K562 (cell line): ENCODE results near the gene TTL. TPM values are rescaled to one million over a fixed set of nuclear protein-coding genes. Genes with fewer than 3 reads are reported as not detected.
A peak's percentile ranks its signal among the peaks of the same experiment; 100 is the strongest.

Experiments used
- ESRRB ChIP-seq: fragments of 250-450 bp; sonication (Bioruptor Pico); IDR thresholded peaks from 2 replicates; pipeline ENCODE4 v1.5.0; 2020; ENCODE audit warnings: mild to moderate bottlenecking, moderate library complexity, borderline replicate concordance
- KAT8 ChIP-seq: fragments of 450-650 bp; IDR thresholded peaks from 2 replicates; pipeline ENCODE4 v1.6.1; 2016; ENCODE audit warnings: low read depth, mild to moderate bottlenecking
- MGA ChIP-seq: fragments of 450-650 bp; IDR thresholded peaks from 2 replicates; pipeline ENCODE4 v1.6.1; 2016; ENCODE audit warnings: mild to moderate bottlenecking, moderate library complexity
- NR1H2 ChIP-seq: sonication (generic); formaldehyde crosslinking; IDR thresholded peaks from 2 replicates; pipeline ENCODE4 v1.4.0; 2020; ENCODE audit warnings: mild to moderate bottlenecking, missing genetic modification reagents
- ZNF407 ChIP-seq: fragments of 450-650 bp; IDR thresholded peaks from 2 replicates; pipeline ENCODE4 v1.6.1; 2016; ENCODE audit warnings: low read depth
- polyA plus RNA-seq, 8 experiments: library from polyadenylated mRNA; depleted of rRNA in 4 of 8; stranded (reverse) in 5 of 8; unstranded in 3 of 8; fragments of >200 nt; fragmentation: Nextera tagmentation in 2 of 8; fragmentation: Illumina TruSeq in 1 of 8; extraction: Ambion mirVana in 2 of 8; extraction: Trizol in 1 of 8; gene quantifications; 2 replicates each; pipeline versions ENCODE4 v1.2.1 to v1.2.3, GENCODE V29; 2011 to 2014; ENCODE audit warnings: inconsistent platforms in 1 of 8, missing spikeins in 1 of 8
- total RNA-seq, 7 experiments: library from RNA; depleted of rRNA in 6 of 7; stranded (reverse); fragments of >200 nt in 6 of 7; fragmentation: Illumina TruSeq in 2 of 7; extraction: Trizol in 2 of 7; gene quantifications; 2 replicates each; pipeline versions ENCODE4 v1.2.1 to v1.2.3, GENCODE V29; 2011 to 2021; ENCODE audit warnings: low replicate concordance in 1 of 7

Gene TTL
- total and polyA plus RNA-seq, 9 of the 15 experiments (the other 6 are each of a cell fraction or from before 2014, with no cell fraction given): 9.4 to 54.4 (median 34.9) TPM

- TF ChIP-seq MGA (peak; percentile 81), ZNF407 (peak; percentile 88), KAT8 (no peak), ESRRB (peak; percentile 31; the same call in 1 of the 2 replicates), NR1H2 (CRISPR knock-in tag) (peak; percentile 75)
Observed at GRCh38 chr2:112584134-112584890, 102.4 kb downstream of the TTL start, which contains the start of gene CHCHD5 (continued).
